ENCODE data around the gene SORCS2. TPM values are rescaled to one million over a fixed set of nuclear protein-coding genes. Genes with fewer than 3 reads are reported as not detected.

Gene SORCS2
- polyA plus RNA-seq, 4 donors, result 6.7 to 9.8 (median 8.7) TPM

- no peak for DNase-seq (ENCODE audit: low read depth in 4 of 4, low spot score in 3 of 4)
These were observed 337.2 kb downstream of the SORCS2 start for GRCh38 chr4:7529368-7530080.

GRCh38 chr4:7530082-7530481, 337.7 kb downstream of the SORCS2 start:
- no peak for DNase-seq (ENCODE audit: low read depth in 4 of 4, low spot score in 3 of 4)

- no peak for DNase-seq (ENCODE audit: low read depth in 4 of 4, low spot score in 3 of 4)
These were observed 338.7 kb downstream of the SORCS2 start for GRCh38 chr4:7530932-7531639.

- no peak for DNase-seq (ENCODE audit: low read depth in 4 of 4, low spot score in 3 of 4)
These were observed 339.3 kb downstream of the SORCS2 start for GRCh38 chr4:7531640-7531994.

GRCh38 chr4:7532043-7532442, 339.7 kb downstream of the SORCS2 start:
- DNase-seq (ENCODE audit: low read depth in 4 of 4, low spot score in 3 of 4), result no peak

- no peak for DNase-seq (ENCODE audit: low read depth in 4 of 4, low spot score in 3 of 4)
These were observed 340.9 kb downstream of the SORCS2 start for GRCh38 chr4:7533267-7533666.

GRCh38 chr4:7535094-7535493, 342.8 kb downstream of the SORCS2 start:
- no peak for DNase-seq (ENCODE audit: low read depth in 4 of 4, low spot score in 3 of 4)

GRCh38 chr4:7535619-7536018, 343.3 kb downstream of the SORCS2 start:
- no peak for DNase-seq (ENCODE audit: low read depth in 4 of 4, low spot score in 3 of 4)

GRCh38 chr4:7536876-7537275, 344.5 kb downstream of the SORCS2 start:
- DNase-seq (ENCODE audit: low read depth in 4 of 4, low spot score in 3 of 4), result no peak

- no peak for DNase-seq (ENCODE audit: low read depth in 4 of 4, low spot score in 3 of 4)
These were observed 345.6 kb downstream of the SORCS2 start for GRCh38 chr4:7537853-7538400.

- no peak for DNase-seq (ENCODE audit: low read depth in 4 of 4, low spot score in 3 of 4)
These were observed 346.2 kb downstream of the SORCS2 start for GRCh38 chr4:7538518-7538917.

- DNase-seq (ENCODE audit: low read depth in 4 of 4, low spot score in 3 of 4), result no peak
These were observed 346.8 kb downstream of the SORCS2 start for GRCh38 chr4:7539186-7539585.

GRCh38 chr4:7539659-7540058, 347.3 kb downstream of the SORCS2 start:
- no peak for DNase-seq (ENCODE audit: low read depth in 4 of 4, low spot score in 3 of 4)

GRCh38 chr4:7540206-7540605, 347.9 kb downstream of the SORCS2 start:
- DNase-seq (ENCODE audit: low read depth in 4 of 4, low spot score in 3 of 4), result no peak

GRCh38 chr4:7540654-7541413, 348.5 kb downstream of the SORCS2 start:
- no peak for DNase-seq (ENCODE audit: low read depth in 4 of 4, low spot score in 3 of 4)

- DNase-seq (ENCODE audit: low read depth in 4 of 4, low spot score in 3 of 4), result no peak
These were observed 349.1 kb downstream of the SORCS2 start for GRCh38 chr4:7541414-7541810.

- no peak for DNase-seq (ENCODE audit: low read depth in 4 of 4, low spot score in 3 of 4)
These were observed 350.4 kb downstream of the SORCS2 start for GRCh38 chr4:7542781-7543180.

GRCh38 chr4:7546152-7546808, 353.9 kb downstream of the SORCS2 start:
- no peak for DNase-seq (ENCODE audit: low read depth in 4 of 4, low spot score in 3 of 4)

- no peak for DNase-seq (ENCODE audit: low read depth in 4 of 4, low spot score in 3 of 4)
These were observed 354.6 kb downstream of the SORCS2 start for GRCh38 chr4:7546809-7547367.

- no peak for DNase-seq (ENCODE audit: low read depth in 4 of 4, low spot score in 3 of 4)
These were observed 355.2 kb downstream of the SORCS2 start for GRCh38 chr4:7547368-7548040.
